Spleen (tissue), 11 donors: ENCODE data around the gene LCAT. TPM values are rescaled to one million over a fixed set of nuclear protein-coding genes. Genes with fewer than 3 reads are reported as not detected.

Experiments
- DNase-seq: peaks from one replicate; pipeline ENCODE4 v3.0.0-alpha.2; 2020
- H3K27ac ChIP-seq, 8 donors: fragments of 200-600 bp; sonication (generic) in 7 of 8; 1 replicate in 4 of 8; 2 replicates in 4 of 8; pipeline versions ENCODE4 v1.5.0 to v1.8.0; 2016 to 2021; ENCODE audit warnings: inconsistent platforms in 4 of 8, mild to moderate bottlenecking in 4 of 8, moderate library complexity in 1 of 8
- H3K27me3 ChIP-seq, 7 donors: fragments of 200-600 bp; sonication (generic) in 6 of 7; replicated peaks in 1 of 7; 1 replicate in 4 of 7; 2 replicates in 3 of 7; pipeline versions ENCODE4 v1.5.0 to v1.8.0; 2016 to 2021; ENCODE audit warnings: inconsistent platforms in 3 of 7, mild to moderate bottlenecking in 1 of 7
- H3K36me3 ChIP-seq, 6 donors: fragments of 200-600 bp; sonication (generic) in 5 of 6; 1 replicate in 4 of 6; 2 replicates in 2 of 6; pipeline versions ENCODE4 v1.5.0 to v1.8.0; 2016 to 2021; ENCODE audit warnings: inconsistent platforms in 2 of 6
- H3K4me1 ChIP-seq, 6 donors: fragments of 200-600 bp; sonication (generic) in 5 of 6; 1 replicate in 3 of 6; 2 replicates in 3 of 6; pipeline versions ENCODE4 v1.5.0 to v1.8.0; 2016 to 2021; ENCODE audit warnings: inconsistent platforms in 3 of 6
- H3K4me3 ChIP-seq, 8 donors: fragments of 200-600 bp; sonication (generic) in 7 of 8; 1 replicate in 4 of 8; 2 replicates in 4 of 8; pipeline versions ENCODE4 v1.5.0 to v1.8.0; 2016 to 2021; ENCODE audit warnings: inconsistent platforms in 4 of 8, mild to moderate bottlenecking in 4 of 8, moderate library complexity in 2 of 8
- H3K9me3 ChIP-seq, 8 donors: fragments of 200-600 bp; sonication (generic) in 7 of 8; 1 replicate in 4 of 8; 2 replicates in 4 of 8; pipeline versions ENCODE4 v1.5.0 to v1.8.0; 2016 to 2021; ENCODE audit warnings: inconsistent platforms in 4 of 8
- CTCF ChIP-seq, 11 experiments: fragments of 200-600 bp in 7 of 11; fragments of 450-650 bp in 4 of 11; sonication (generic) in 4 of 11; IDR thresholded peaks in 8 of 11; conservative IDR thresholded peaks in 3 of 11; 1 replicate in 7 of 11; 2 replicates in 4 of 11; pipeline versions ENCODE4 v1.4.0 to v1.8.0; 2016 to 2021; ENCODE audit warnings: antibody characterized with exemption in 11 of 11, inconsistent platforms in 4 of 11, mild to moderate bottlenecking in 1 of 11
- POLR2A ChIP-seq, 3 donors: fragments of 450-650 bp; IDR thresholded peaks; one replicate each; pipeline ENCODE4 v1.5.1; 2017; ENCODE audit warnings: antibody characterized with exemption in 3 of 3, mild to moderate bottlenecking in 1 of 3
- POLR2AphosphoS5 ChIP-seq, 3 donors: sonication (generic); formaldehyde crosslinking; IDR thresholded peaks; one replicate each; pipeline ENCODE4 v1.5.1; 2017; ENCODE audit warnings: antibody characterized with exemption in 3 of 3
- WGBS, 5 donors: extraction: QIAGEN DNeasy Blood & Tissue Kit in 3 of 5; methylation state at CpG; one replicate each; pipeline versions ENCODE4 v1.1.5 to v1.1.7; 2013 to 2018; 5-methylcytosine and 5-hydroxymethylcytosine counted together
- intact Hi-C: fragments of 100-400 bp; cut with DNase I; formaldehyde crosslinking; loops from one replicate; pipeline ENCODE4 v1.15.0; 2023; ENCODE audit warnings: low total_unique reads
- polyA plus RNA-seq, 3 donors: library from polyadenylated mRNA; stranded (reverse); fragments of 200-250 nt; gene quantifications; one replicate each; pipeline ENCODE4 v1.2.1, GENCODE V29; 2013
- total RNA-seq, 7 donors: library from RNA; depleted of rRNA in 3 of 7; stranded (reverse); fragments of >200 nt in 3 of 7; fragmentation: NEBNext Ultra II Directional in 4 of 7; extraction: Animal tissue kit (Norgen Biotek cat#: 25700) in 4 of 7; gene quantifications; one replicate each; pipeline versions ENCODE4 v1.1.0 to v1.2.1, GENCODE V29; 2016 to 2021
- donor health status: healthy with polysubstance abuse.
- donor health status: DM: no; HTN: no; CAD: no; lungs with moderate emphysema.
- donor health status: DM: no; HTN: no; CAD: no.
- donor health status: Bipolar disorder and iron deficiency.
- donor health status: healthy.
- donor health status: DM: no; HTN: no; CAD: no.
- donor health status: DM: yes; HTN: yes; CAD: no.

The LCAT gene
- total and polyA plus RNA-seq, 10 donors: 5.2 to 51.6 (median 17.0) TPM

GRCh38 chr16:67963292-67963661 is 19.4 kb upstream of the LCAT start:
- H3K9me3 ChIP-seq: no peaks in the 10 kb centered on the region
- intact Hi-C loops: no loop called here
- peak overlapping the region in 4 of 8 donors; percentile 5 to 54 (median 44) for H3K27ac ChIP-seq
- H3K4me1 ChIP-seq: peaks cover 44 to 98% (median 70%) of the 10 kb centered on the region in 6 donors
- no peak for DNase-seq
- no peaks in the 10 kb centered on the region for H3K27me3 ChIP-seq
- peaks cover 0 to 54% (median 28%) of the 10 kb centered on the region in 6 donors for H3K36me3 ChIP-seq
- H3K4me3 ChIP-seq: peak overlapping the region in 2 of 8 donors; percentile 13 to 38
- TF ChIP-seq POLR2AphosphoS5 (IDR thresholded peaks at IDR 0.05) (no peak), CTCF (IDR thresholded peaks at IDR 0.05 in 8 of 11, conservative IDR thresholded peaks at IDR 0.05 in 3 of 11) (no peak), POLR2A (IDR thresholded peaks at IDR 0.05) (no peak)
- WGBS, 5 donors: 49 to 74% (median 63%) methylated on average over 2 of the region's 2 CpGs

GRCh38 chr16:67962135-67962534 is 18.2 kb upstream of the LCAT start:
- Histone ChIP-seq H3K27ac (peak overlapping the region in 2 of 8 donors; percentile 65 to 70), H3K27me3 (no peaks in the 10 kb centered on the region), H3K4me3 (no peak overlapping the region), H3K36me3 (peaks cover 0 to 64% (median 37%) of the 10 kb centered on the region in 6 donors), H3K9me3 (no peaks in the 10 kb centered on the region), H3K4me1 (peaks cover 37 to 89% (median 64%) of the 10 kb centered on the region in 6 donors)
- WGBS, 5 donors: 95 to 97% (median 96%) methylated on average over 8 of the region's 8 CpGs
- TF ChIP-seq POLR2A (IDR thresholded peaks at IDR 0.05) (no peak), POLR2AphosphoS5 (IDR thresholded peaks at IDR 0.05) (no peak)
- intact Hi-C loops: no loop called here
- no peak for DNase-seq

GRCh38 chr16:67961551-67961957 is 17.6 kb upstream of the LCAT start:
- Histone ChIP-seq H3K27me3 (no peaks in the 10 kb centered on the region), H3K36me3 (peaks cover 0 to 67% (median 37%) of the 10 kb centered on the region in 6 donors), H3K27ac (peak overlapping the region in 5 of 8 donors; percentile 59 to 70 (median 64)), H3K9me3 (no peaks in the 10 kb centered on the region), H3K4me1 (peaks cover 31 to 83% (median 59%) of the 10 kb centered on the region in 6 donors), H3K4me3 (no peak overlapping the region)
- TF ChIP-seq POLR2A (IDR thresholded peaks at IDR 0.05) (no peak), CTCF (IDR thresholded peaks at IDR 0.05 in 8 of 11, conservative IDR thresholded peaks at IDR 0.05 in 3 of 11) (no peak), POLR2AphosphoS5 (IDR thresholded peaks at IDR 0.05) (peak in 1 of 3 donors; percentile 36)
- intact Hi-C loops: no loop called here
- 82 to 89% (median 83%) methylated on average over 13 of the region's 13 CpGs for WGBS, 5 donors
- DNase-seq: no peak

GRCh38 chr16:67959536-67960329 is 15.8 kb upstream of the LCAT start:
- no peak for DNase-seq
- intact Hi-C loops: no loop called here
- peaks cover 23 to 65% (median 45%) of the 10 kb centered on the region in 6 donors for H3K4me1 ChIP-seq

More at GRCh38 chr16:67959536-67960329, 15.8 kb upstream of the LCAT start:
- Histone ChIP-seq H3K4me3 (no peak overlapping the region), H3K36me3 (peaks cover 0 to 85% (median 43%) of the 10 kb centered on the region in 6 donors), H3K27me3 (no peaks in the 10 kb centered on the region), H3K9me3 (no peaks in the 10 kb centered on the region), H3K27ac (peak overlapping the region in 6 of 8 donors; percentile 26 to 70 (median 63))
- TF ChIP-seq CTCF (IDR thresholded peaks at IDR 0.05 in 8 of 11, conservative IDR thresholded peaks at IDR 0.05 in 3 of 11) (no peak), POLR2AphosphoS5 (IDR thresholded peaks at IDR 0.05) (peak; percentile 69 to 80 (median 70))
- WGBS, 5 donors: 67 to 80% (median 74%) methylated on average over 10 to 11 of the region's 11 CpGs
